ENCODE data around the gene MSMB. TPM values are rescaled to one million over a fixed set of nuclear protein-coding genes. Genes with fewer than 3 reads are reported as not detected.

The MSMB gene
- total RNA-seq, 1 experiment from 2014 or later, result not detected

- no peak for TF ChIP-seq FOXP1 (CRISPR knock-in tag; IDR thresholded peaks at IDR 0.05; ENCODE audit: borderline replicate concordance)
These were observed 6.8 kb upstream of the MSMB start (continued) for GRCh38 chr10:46052791-46053375.

GRCh38 chr10:46052057-46052790 is 6.2 kb upstream of the MSMB start:
- 0 out of 2 replicates have a peak overlapping the region, but pooled peaks have one; percentile 15 for H3K27ac Mint-ChIP-seq
- ATAC-seq, result peak; percentile 22
- POLR2A ChIA-PET, result no interaction called here

More at GRCh38 chr10:46052057-46052790, 6.2 kb upstream of the MSMB start:
- Mint-ChIP-seq H3K9me3 (peaks cover 7% of the 10 kb centered on the region), H3K4me3 (no peak overlapping the region), H3K36me3 (no peaks in the 10 kb centered on the region), H3K27me3 (ENCODE audit: low read depth) (no peaks in the 10 kb centered on the region; the same call in 1 of the 2 replicates), H3K4me1 (peaks cover 40% of the 10 kb centered on the region)
- CTCF ChIA-PET, result interaction anchor here (0.7 kb wide), 1 partner anchor 16 kb away, joined by 4 read pairs; no protein-coding TSS in a partner anchor
- TF ChIP-seq CTCF (IDR thresholded peaks at IDR 0.05), result no peak
- TF ChIP-seq, protein P1, sequence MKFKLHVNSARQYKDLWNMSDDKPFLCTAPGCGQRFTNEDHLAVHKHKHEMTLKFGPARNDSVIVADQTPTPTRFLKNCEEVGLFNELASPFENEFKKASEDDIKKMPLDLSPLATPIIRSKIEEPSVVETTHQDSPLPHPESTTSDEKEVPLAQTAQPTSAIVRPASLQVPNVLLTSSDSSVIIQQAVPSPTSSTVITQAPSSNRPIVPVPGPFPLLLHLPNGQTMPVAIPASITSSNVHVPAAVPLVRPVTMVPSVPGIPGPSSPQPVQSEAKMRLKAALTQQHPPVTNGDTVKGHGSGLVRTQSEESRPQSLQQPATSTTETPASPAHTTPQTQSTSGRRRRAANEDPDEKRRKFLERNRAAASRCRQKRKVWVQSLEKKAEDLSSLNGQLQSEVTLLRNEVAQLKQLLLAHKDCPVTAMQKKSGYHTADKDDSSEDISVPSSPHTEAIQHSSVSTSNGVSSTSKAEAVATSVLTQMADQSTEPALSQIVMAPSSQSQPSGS (CRISPR knock-in tag; IDR thresholded peaks at IDR 0.05; ENCODE audit: borderline replicate concordance, low read depth), result no peak
- TF ChIP-seq ZNF219 (CRISPR knock-in tag; IDR thresholded peaks at IDR 0.05; ENCODE audit: borderline replicate concordance), result no peak
- TF ChIP-seq SP1 (CRISPR knock-in tag; conservative IDR thresholded peaks at IDR 0.05), result no peak
- TF ChIP-seq KAT7 (CRISPR knock-in tag; IDR thresholded peaks at IDR 0.05; ENCODE audit: borderline replicate concordance), result no peak
- no peak for TF ChIP-seq FOXP4 (CRISPR knock-in tag; IDR thresholded peaks at IDR 0.05)
- TF ChIP-seq, protein P2, sequence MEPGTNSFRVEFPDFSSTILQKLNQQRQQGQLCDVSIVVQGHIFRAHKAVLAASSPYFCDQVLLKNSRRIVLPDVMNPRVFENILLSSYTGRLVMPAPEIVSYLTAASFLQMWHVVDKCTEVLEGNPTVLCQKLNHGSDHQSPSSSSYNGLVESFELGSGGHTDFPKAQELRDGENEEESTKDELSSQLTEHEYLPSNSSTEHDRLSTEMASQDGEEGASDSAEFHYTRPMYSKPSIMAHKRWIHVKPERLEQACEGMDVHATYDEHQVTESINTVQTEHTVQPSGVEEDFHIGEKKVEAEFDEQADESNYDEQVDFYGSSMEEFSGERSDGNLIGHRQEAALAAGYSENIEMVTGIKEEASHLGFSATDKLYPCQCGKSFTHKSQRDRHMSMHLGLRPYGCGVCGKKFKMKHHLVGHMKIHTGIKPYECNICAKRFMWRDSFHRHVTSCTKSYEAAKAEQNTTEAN (CRISPR knock-in tag; IDR thresholded peaks at IDR 0.05), result no peak
- TF ChIP-seq SMAD4 (CRISPR knock-in tag; IDR thresholded peaks at IDR 0.05), result no peak
- TF ChIP-seq FOXP1 (CRISPR knock-in tag; IDR thresholded peaks at IDR 0.05; ENCODE audit: borderline replicate concordance), result no peak
- TF ChIP-seq ATF1 (CRISPR knock-in tag; IDR thresholded peaks at IDR 0.05), result no peak
- no peak for TF ChIP-seq ATF3 (CRISPR knock-in tag; conservative IDR thresholded peaks at IDR 0.05)
- TF ChIP-seq, protein P3, sequence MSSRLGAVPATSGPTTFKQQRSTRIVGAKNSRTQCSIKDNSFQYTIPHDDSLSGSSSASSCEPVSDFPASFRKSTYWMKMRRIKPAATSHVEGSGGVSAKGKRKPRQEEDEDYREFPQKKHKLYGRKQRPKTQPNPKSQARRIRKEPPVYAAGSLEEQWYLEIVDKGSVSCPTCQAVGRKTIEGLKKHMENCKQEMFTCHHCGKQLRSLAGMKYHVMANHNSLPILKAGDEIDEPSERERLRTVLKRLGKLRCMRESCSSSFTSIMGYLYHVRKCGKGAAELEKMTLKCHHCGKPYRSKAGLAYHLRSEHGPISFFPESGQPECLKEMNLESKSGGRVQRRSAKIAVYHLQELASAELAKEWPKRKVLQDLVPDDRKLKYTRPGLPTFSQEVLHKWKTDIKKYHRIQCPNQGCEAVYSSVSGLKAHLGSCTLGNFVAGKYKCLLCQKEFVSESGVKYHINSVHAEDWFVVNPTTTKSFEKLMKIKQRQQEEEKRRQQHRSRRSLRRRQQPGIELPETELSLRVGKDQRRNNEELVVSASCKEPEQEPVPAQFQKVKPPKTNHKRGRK (CRISPR knock-in tag; IDR thresholded peaks at IDR 0.05; ENCODE audit: borderline replicate concordance), result no peak
- TF ChIP-seq ESRRA (CRISPR knock-in tag; IDR thresholded peaks at IDR 0.05; ENCODE audit: borderline replicate concordance), result no peak
- DNase-seq (ENCODE audit: low spot score), result no peak
